ENCODE data around the gene KCNA10. TPM values are rescaled to one million over a fixed set of nuclear protein-coding genes. Genes with fewer than 3 reads are reported as not detected.

KCNA10 gene
- total RNA-seq, 6 experiments from 2014 or later: not detected

DNA sequence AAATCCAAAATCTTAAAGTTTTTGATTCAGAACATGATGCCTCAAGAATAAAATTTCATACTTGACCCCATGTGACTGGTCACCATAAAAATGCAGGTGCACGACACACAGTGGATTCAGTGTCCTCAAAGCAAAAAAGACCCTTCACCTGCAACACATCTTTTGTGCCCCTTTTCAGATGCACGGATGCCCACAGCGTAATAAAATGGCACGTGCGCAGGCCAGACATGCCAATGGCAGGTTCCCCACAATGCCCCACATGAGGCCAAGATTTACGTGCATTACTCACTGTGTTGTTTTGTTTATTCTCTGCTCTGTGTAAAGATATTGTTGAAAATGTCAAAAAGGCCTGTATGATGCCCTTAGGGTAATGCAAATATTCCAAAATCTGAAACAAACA is 9.3 kb downstream of the KCNA10 start:
- no peak for DNase-seq
- WGBS (ENCODE audit: insufficient coverage, low coverage, low lambda C conversion rate, missing lambda C conversion rate): 74% methylated on average over 6 of the region's 6 CpGs

GRCh38 chr1:110508028-110508940 is 10.7 kb downstream of the KCNA10 start:
- Histone ChIP-seq H3K36me3 (no peaks in the 10 kb centered on the region), H3K4me3 (no peak overlapping the region), H3K9me3 (no peaks in the 10 kb centered on the region), H3K27me3 (no peaks in the 10 kb centered on the region), H3K4me1 (no peaks in the 10 kb centered on the region), H3K27ac (no peak overlapping the region)
- DNase-seq: peak in 1 of 3 donors; percentile 34
- 34% methylated on average over 5 of the region's 14 CpGs for WGBS (ENCODE audit: insufficient coverage, low coverage, low lambda C conversion rate, missing lambda C conversion rate)
- peak; percentile 53 to 79 (median 63) for ATAC-seq
- intact Hi-C loops (cut with DNase I): no loop called here
- TF ChIP-seq CTCF (IDR thresholded peaks at IDR 0.05): no peak
- peak; percentile 18 for TF ChIP-seq POLR2A (IDR thresholded peaks at IDR 0.05)

More for the DNA sequence above, 9.3 kb downstream of the KCNA10 start:
- Histone ChIP-seq H3K27me3 (no peaks in the 10 kb centered on the region), H3K9me3 (no peaks in the 10 kb centered on the region), H3K4me1 (no peaks in the 10 kb centered on the region), H3K27ac (no peak overlapping the region), H3K4me3 (no peak overlapping the region), H3K36me3 (no peaks in the 10 kb centered on the region)
- intact Hi-C loops (cut with DNase I): no loop called here
- ATAC-seq: no peak
- TF ChIP-seq POLR2A (IDR thresholded peaks at IDR 0.05) (no peak), CTCF (IDR thresholded peaks at IDR 0.05) (no peak)

DNA sequence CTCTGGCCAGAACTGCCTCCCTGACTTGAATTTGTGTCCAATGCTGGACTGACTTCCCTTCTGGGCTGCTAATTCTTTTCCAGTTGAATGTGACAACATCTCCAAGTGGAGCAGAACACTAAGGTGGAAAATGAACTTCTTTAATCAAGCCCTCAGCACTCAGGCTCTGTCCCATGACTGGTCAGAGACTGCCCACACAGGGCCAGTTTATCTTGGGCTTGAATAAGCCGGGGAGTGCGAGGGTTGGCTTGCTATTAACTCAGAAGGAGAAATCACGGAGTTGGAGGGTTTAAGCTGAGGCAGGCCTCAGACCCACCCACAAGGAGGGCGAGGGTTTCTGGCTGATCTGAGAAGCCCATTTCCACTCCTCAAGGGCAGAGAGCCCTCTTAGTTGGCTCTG is 12.4 kb downstream of the KCNA10 start:
- intact Hi-C loops (cut with DNase I): no loop called here
- Histone ChIP-seq H3K36me3 (no peaks in the 10 kb centered on the region), H3K9me3 (no peaks in the 10 kb centered on the region), H3K27ac (no peak overlapping the region), H3K4me1 (no peaks in the 10 kb centered on the region), H3K4me3 (no peak overlapping the region), H3K27me3 (no peaks in the 10 kb centered on the region)
- DNase-seq (no peak), ATAC-seq (no peak)
- TF ChIP-seq POLR2A (IDR thresholded peaks at IDR 0.05) (no peak), CTCF (IDR thresholded peaks at IDR 0.05) (no peak)
- 63% methylated on average over 2 of the region's 4 CpGs for WGBS (ENCODE audit: insufficient coverage, low coverage, low lambda C conversion rate, missing lambda C conversion rate)

DNA sequence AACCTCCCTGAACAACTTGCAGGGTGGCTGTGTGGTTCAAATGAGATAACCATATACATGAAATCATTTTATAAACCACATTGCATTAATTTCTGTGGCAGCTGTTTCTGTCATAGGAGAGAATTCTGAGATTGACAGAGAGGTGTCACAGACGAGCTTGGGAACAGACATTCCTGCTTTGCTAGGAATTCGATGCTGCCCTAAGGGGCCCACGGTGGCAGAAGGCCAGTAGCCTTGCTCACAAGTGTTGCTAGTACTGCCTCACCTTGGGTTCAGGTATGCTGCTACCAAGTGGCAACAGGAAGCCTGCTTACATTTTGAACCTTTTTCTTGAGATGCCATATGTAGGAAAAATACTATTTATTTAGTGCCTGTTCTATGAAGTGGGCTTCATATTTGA is 13.4 kb downstream of the KCNA10 start:
- Histone ChIP-seq H3K27me3 (no peaks in the 10 kb centered on the region), H3K27ac (no peak overlapping the region), H3K4me1 (no peaks in the 10 kb centered on the region), H3K4me3 (no peak overlapping the region), H3K36me3 (no peaks in the 10 kb centered on the region), H3K9me3 (no peaks in the 10 kb centered on the region)
- intact Hi-C loops (cut with DNase I): no loop called here
- ATAC-seq (no peak), DNase-seq (no peak)
- TF ChIP-seq POLR2A (IDR thresholded peaks at IDR 0.05): no peak
- TF ChIP-seq CTCF (IDR thresholded peaks at IDR 0.05): no peak
- 44% methylated on average over 3 of the region's 3 CpGs for WGBS (ENCODE audit: insufficient coverage, low coverage, low lambda C conversion rate, missing lambda C conversion rate)

All from right lobe of liver (tissue), 6 donors.